ENCODE results near the gene AGT. TPM values are rescaled to one million over a fixed set of nuclear protein-coding genes. Genes with fewer than 3 reads are reported as not detected.
"Not testable (repeated sequence)": the region's sequence is repeated elsewhere in the genome, so short reads cannot be mapped to it uniquely, and the experiment has no call there.

The AGT gene
- total RNA-seq, 1 donor from 2014 or later = not detected

- intact Hi-C loops (cut with micrococcal nuclease) = no loop called here
Measured at GRCh38 chr1:230694464-230694863, 19.5 kb downstream of the AGT start.

GRCh38 chr1:230693777-230694176 is 20.1 kb downstream of the AGT start:
- intact Hi-C loops (cut with micrococcal nuclease) = no loop called here

DNA sequence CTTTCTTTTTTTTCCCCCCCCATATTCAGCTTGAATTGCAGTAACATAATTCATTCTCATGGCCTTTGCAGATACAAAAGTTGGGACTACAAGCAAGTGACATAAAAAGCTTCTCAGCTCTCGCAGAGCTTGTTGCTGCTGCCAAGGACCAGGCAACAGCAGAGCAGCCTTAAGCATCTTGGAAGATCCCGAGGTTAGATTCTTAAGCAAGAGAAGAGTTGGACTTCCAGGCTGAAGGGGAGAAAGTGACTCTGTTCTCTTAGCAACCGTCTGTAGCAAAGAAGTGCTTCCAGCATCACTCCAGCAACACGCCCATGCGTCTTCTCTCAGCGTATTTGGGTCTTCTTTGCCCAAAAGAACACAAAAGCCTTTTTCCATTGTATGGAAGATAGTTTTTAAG is 20.7 kb downstream of the AGT start:
- intact Hi-C loops (cut with micrococcal nuclease) = no loop called here

DNA sequence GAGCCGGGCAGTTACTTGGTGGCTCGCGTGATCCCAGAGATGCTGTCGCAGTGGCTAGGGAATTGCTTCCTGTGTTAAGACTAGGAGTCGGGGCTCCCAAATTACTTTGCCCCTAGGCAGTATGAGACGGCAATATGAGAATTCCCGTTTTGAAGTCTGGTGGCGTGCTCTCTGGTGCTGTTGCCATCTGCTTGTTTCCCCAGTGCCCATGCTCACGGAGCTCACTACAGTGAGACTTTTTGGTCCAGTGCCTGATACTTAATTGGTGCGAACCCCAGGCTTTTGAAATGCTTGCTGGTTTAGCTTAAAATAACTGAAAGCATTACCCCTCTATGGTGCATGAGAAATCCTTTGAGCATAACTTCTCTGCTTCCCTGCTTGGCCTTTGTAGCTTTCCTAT is 22.3 kb downstream of the AGT start:
- intact Hi-C loops (cut with micrococcal nuclease) = no loop called here

DNA sequence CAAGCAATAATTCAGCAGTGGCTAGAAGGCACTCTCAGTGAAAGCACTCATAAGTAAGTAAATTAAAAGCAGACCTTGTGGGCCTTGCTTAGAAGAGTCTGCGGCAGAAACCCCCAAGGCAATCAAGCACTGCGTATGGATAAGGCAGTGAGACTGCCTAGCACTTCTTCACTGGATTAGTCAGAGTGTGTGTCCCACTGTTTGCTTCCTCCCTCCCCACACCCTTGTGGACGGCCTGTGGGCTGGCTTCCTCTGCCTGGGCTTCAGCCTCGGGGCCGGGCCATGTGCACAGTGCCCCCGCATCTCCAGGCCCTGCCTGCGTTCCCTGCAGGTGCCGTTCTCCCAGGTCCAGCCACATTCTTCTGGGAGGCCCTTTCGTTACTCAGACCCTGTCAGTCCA is 23.8 kb downstream of the AGT start:
- intact Hi-C loops (cut with micrococcal nuclease) = no loop called here

- intact Hi-C loops (cut with micrococcal nuclease) = no loop called here
Measured at GRCh38 chr1:230686747-230687146, 27.2 kb downstream of the AGT start.

DNA sequence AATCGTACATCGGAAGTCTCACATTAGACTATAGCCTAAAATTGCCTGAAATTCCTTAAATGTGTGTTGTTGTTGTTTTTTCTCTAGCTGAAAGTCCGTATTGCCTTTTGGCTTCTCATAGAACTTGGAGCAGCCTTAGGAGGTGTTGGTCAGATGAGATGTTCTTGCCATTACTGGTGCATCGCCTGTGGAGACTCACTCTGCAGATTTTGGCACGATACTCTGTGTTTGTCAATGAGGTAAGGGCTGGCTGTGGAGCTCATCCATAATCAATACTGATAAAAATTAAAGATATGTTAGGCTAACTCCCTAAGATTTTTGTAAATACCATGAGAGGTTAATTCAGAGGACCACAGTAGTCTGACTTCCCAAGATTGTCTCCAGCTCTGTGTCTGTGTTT is 28.9 kb downstream of the AGT start:
- intact Hi-C loops (cut with micrococcal nuclease) = no loop called here

GRCh38 chr1:230684146-230684545 is 29.8 kb downstream of the AGT start:
- intact Hi-C loops (cut with micrococcal nuclease) = no loop called here

DNA sequence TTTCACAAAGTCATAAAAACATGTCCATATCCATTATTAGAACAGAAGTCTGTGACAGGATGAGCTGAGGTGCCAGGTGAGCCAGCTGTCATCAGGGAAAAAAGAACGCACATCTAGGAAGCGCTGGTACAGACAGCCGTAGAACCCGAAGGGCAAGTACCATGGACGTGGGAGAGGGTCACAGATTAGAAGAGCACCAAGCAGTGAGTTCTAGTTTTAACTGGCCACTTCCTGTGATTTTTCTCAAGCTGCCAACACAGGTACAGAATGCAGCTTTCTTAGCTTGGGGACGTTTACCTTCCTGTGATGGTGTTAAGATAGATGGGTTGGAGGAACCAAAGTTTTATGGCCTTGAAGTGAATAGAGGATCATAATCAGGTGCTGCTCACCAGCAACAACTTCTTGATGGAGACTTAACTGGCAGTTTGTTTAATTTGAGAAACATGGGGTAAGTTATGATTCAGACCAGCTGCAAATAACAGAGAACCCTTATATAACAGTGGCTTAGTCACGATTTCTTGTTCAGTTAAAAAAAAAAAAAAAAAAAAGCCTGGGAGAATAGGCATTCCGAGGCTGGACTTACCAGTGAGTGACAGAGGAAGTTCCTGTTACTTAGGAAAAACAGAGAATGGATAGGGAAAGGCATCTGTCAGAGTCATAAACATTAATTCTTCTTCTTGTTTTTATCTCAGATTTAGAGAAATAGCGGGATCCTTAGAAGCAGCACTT is 30.9 kb downstream of the AGT start:
- intact Hi-C loops (cut with micrococcal nuclease) = no loop called here

- intact Hi-C loops (cut with micrococcal nuclease) = no loop called here
Measured at GRCh38 chr1:230682274-230682673, 31.6 kb downstream of the AGT start.

DNA sequence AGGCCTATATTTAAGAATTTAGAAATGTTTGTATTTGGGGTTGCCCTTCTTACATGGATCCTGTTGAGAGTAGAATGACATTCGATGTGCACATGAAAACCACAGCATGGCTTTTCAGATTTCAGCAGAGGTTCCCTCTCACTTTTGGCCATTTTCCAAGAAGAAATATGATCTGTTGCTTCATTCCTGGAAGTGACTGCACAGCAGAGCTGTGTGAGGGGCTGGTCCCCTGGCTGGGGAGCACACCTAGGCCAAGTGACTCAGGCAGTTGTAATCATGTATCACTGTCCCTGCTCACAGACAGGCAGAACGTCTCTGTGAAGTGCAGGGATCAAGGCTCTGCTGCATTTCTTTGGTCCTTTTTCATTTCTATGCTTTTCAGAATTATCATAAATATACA is 32.3 kb downstream of the AGT start:
- intact Hi-C loops (cut with micrococcal nuclease) = no loop called here

DNA sequence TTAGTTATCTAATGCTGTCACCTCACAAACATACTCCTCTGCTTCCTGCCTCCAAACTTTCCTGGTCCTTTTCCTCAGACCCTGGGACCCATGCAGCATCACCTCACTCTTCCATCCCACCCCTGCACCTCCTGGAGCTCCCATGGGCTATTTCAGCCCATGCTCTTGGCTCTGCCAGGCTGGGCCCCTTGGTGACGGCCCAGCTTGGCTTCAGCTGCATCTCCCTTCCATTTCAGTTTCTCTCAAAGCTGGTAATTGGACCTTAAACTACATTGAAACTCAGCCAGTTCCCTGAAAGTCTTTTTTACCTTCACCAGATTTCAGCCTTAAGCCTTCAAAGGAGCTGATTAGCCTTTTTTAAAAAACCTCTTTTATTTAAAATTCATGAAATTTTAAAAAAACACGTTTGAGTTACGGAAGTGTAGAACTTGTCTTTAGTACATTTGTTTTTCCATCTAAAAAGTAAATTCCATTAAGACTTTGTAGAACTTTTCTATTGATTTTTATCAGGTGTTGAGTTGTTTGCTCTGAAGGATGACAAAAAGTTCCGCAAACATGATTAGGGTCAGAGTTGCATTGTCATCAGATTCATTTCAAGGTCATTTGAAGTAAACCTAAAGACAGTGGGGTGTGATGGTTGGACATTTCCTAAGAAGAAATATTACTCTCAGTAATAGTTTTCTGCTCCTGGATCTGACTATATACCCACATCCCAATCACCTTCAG is 33.5 kb downstream of the AGT start:
- intact Hi-C loops (cut with micrococcal nuclease) = no loop called here

- intact Hi-C loops (cut with micrococcal nuclease) = no loop called here
Measured at GRCh38 chr1:230679825-230680224, 34.1 kb downstream of the AGT start.

GRCh38 chr1:230679192-230679591 is 34.7 kb downstream of the AGT start:
- intact Hi-C loops (cut with micrococcal nuclease) = no loop called here

DNA sequence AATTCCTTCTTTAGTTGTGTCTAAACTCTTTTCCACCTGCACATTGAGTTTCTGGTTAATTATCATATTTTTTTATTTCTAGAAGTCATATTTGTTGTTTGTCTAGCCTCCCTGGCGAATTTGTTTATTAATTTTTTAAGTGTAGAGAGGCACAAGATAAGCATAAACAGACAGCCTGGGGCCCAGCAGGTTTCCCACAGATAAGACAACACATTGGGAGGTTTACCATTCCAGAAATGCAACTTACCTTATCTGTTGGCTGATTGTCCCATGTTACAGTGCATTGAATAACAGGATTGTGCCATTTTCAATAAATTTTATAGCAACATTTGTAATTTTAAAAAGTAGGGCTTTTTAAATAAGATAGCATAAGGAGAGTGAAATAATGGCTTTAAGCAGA is 36.7 kb downstream of the AGT start:
- intact Hi-C loops (cut with micrococcal nuclease) = no loop called here

DNA sequence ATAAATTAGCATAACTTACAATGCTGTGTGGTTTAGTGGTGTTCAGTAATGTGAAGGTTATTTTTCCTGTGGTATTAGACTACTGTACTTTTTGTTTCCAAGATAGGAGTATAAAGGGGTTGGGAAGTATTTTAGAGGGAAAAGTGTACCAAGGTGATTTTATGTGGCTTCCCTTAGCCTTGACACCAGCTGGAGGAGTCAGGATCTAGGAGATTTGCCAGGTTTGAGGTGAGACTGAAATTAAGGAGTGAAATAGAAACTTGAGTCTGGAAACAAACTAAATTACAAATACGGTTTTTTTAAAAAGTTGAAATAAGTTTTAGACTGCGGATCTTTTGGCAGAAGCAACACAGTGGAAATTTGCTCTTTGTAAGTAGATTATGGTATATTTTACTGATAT is 39.3 kb downstream of the AGT start:
- intact Hi-C loops (cut with micrococcal nuclease) = no loop called here

- intact Hi-C loops (cut with micrococcal nuclease) = no loop called here
Measured at GRCh38 chr1:230669543-230669942, 44.4 kb downstream of the AGT start.

GRCh38 chr1:230668227-230668626 is 45.7 kb downstream of the AGT start:
- intact Hi-C loops (cut with micrococcal nuclease) = no loop called here

- intact Hi-C loops (cut with micrococcal nuclease) = no loop called here
Measured at GRCh38 chr1:230661976-230662375, 51.9 kb downstream of the AGT start.

DNA sequence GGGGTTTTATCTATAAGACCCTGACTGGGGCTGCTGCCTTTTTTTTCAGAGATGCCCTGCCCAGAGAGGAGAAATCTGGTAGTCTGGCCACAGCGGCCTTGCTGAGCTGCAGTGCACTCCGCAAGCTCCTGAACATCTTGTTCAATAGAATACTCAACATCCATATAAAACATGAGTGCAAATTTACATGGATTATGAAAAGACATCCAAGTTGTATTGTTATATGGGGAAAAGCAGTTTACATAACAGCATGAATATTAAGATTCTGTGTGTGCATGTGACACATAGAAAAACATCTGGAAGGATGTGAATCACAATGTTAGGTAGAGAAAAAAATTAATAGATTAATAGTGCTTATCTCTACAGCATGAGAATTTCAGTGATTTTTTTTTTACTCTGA is 55.2 kb downstream of the AGT start:
- intact Hi-C loops (cut with micrococcal nuclease) = no loop called here

DNA sequence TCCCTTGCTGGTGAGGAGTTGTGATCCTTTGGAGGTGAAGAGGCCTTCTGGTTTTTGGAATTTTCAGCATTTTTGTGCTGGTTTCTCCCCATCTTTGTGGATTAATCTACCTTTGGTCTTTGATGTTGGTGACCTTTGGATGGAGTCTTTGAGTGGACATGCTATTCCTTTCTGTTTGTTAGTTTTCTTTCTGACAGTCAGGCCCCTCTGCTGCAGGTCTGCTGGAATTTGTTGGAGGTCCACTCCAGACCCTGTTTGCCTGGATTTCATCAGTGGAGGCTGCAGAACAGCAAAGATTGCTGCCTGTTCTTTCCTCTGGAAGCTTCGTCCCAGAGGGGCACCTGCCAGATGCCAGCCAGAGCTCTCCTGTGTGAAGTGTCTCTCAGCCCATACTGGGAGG is 55.8 kb downstream of the AGT start:
- intact Hi-C loops (cut with micrococcal nuclease) = not testable (repeated sequence)

DNA sequence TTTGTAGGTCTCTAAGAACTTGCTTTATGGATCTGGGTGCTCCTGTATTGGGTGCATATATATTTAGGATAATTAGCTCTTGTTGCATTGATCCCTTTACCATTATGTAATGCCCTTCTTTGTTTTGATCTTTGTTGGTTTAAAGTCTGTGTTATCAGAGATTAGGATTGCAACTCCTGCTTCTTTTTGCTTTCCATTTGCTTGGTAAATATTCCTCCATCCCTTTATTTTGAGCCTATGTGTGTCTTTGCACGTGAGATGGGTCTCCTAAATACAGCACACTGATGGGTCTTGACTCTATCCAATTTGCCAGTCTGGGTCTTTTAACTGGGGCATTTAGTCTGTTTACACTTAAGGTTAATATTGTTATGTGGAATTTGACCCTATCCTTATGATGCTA is 57.2 kb downstream of the AGT start:
- intact Hi-C loops (cut with micrococcal nuclease) = not testable (repeated sequence)

Data from T-helper 1 cell treated with Interleukin-12 subunit alpha and Interleukin-12 subunit beta and Interleukin-4 antibody, amounts not matched to agents 30 ng/mL and 1 ng/mL, for 36 hours (primary cell).